GM23338 (cell line): ENCODE measurements around the gene NNT.

ENCODE experiments used
- CREB1 ChIP-seq: fragments of 250-450 bp; sonication (Bioruptor Pico); IDR thresholded peaks from 2 replicates; pipeline ENCODE4 v1.5.0; 2020; ENCODE audit warnings: low read depth, mild to moderate bottlenecking, moderate library complexity
- NANOG ChIP-seq: IDR thresholded peaks from 2 replicates; pipeline ENCODE4 v1.6.1; 2016; ENCODE audit warnings: antibody characterized with exemption, borderline replicate concordance
- POLR2AphosphoS5 ChIP-seq: IDR thresholded peaks from 2 replicates; pipeline ENCODE4 v1.6.1; 2016; ENCODE audit warnings: antibody characterized with exemption, low read depth
- TF ChIP-seq, protein P1 (sequence below), 2 experiments: fragments of 200-600 bp in 1 of 2; sonication (generic) in 1 of 2; conservative IDR thresholded peaks; 2 replicates each; pipeline versions ENCODE4 v1.5.1 to v1.6.1; 2016 to 2017; ENCODE audit warnings: antibody characterized with exemption in 2 of 2, low read depth in 2 of 2, mild to moderate bottlenecking in 2 of 2, moderate library complexity in 1 of 2
- TF ChIP-seq, protein P2 (sequence below): IDR thresholded peaks from one replicate; pipeline ENCODE4 v1.6.1; 2018; ENCODE audit warnings: antibody characterized with exemption; ENCODE audit not compliant: unreplicated experiment

GRCh38 chr5:43704243-43704642, 101.3 kb downstream of the NNT start:
- TF ChIP-seq, protein P1, sequence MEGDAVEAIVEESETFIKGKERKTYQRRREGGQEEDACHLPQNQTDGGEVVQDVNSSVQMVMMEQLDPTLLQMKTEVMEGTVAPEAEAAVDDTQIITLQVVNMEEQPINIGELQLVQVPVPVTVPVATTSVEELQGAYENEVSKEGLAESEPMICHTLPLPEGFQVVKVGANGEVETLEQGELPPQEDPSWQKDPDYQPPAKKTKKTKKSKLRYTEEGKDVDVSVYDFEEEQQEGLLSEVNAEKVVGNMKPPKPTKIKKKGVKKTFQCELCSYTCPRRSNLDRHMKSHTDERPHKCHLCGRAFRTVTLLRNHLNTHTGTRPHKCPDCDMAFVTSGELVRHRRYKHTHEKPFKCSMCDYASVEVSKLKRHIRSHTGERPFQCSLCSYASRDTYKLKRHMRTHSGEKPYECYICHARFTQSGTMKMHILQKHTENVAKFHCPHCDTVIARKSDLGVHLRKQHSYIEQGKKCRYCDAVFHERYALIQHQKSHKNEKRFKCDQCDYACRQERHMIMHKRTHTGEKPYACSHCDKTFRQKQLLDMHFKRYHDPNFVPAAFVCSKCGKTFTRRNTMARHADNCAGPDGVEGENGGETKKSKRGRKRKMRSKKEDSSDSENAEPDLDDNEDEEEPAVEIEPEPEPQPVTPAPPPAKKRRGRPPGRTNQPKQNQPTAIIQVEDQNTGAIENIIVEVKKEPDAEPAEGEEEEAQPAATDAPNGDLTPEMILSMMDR (conservative IDR thresholded peaks at IDR 0.05; ENCODE audit: low read depth in 2 of 2): no peak
- TF ChIP-seq NANOG: no peak
- TF ChIP-seq CREB1: no peak
- TF ChIP-seq, protein P2, sequence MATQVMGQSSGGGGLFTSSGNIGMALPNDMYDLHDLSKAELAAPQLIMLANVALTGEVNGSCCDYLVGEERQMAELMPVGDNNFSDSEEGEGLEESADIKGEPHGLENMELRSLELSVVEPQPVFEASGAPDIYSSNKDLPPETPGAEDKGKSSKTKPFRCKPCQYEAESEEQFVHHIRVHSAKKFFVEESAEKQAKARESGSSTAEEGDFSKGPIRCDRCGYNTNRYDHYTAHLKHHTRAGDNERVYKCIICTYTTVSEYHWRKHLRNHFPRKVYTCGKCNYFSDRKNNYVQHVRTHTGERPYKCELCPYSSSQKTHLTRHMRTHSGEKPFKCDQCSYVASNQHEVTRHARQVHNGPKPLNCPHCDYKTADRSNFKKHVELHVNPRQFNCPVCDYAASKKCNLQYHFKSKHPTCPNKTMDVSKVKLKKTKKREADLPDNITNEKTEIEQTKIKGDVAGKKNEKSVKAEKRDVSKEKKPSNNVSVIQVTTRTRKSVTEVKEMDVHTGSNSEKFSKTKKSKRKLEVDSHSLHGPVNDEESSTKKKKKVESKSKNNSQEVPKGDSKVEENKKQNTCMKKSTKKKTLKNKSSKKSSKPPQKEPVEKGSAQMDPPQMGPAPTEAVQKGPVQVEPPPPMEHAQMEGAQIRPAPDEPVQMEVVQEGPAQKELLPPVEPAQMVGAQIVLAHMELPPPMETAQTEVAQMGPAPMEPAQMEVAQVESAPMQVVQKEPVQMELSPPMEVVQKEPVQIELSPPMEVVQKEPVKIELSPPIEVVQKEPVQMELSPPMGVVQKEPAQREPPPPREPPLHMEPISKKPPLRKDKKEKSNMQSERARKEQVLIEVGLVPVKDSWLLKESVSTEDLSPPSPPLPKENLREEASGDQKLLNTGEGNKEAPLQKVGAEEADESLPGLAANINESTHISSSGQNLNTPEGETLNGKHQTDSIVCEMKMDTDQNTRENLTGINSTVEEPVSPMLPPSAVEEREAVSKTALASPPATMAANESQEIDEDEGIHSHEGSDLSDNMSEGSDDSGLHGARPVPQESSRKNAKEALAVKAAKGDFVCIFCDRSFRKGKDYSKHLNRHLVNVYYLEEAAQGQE: no peak
- no peak for TF ChIP-seq POLR2AphosphoS5
